ENCODE measurements around the gene SLC35F3.

Gene SLC35F3

DNA sequence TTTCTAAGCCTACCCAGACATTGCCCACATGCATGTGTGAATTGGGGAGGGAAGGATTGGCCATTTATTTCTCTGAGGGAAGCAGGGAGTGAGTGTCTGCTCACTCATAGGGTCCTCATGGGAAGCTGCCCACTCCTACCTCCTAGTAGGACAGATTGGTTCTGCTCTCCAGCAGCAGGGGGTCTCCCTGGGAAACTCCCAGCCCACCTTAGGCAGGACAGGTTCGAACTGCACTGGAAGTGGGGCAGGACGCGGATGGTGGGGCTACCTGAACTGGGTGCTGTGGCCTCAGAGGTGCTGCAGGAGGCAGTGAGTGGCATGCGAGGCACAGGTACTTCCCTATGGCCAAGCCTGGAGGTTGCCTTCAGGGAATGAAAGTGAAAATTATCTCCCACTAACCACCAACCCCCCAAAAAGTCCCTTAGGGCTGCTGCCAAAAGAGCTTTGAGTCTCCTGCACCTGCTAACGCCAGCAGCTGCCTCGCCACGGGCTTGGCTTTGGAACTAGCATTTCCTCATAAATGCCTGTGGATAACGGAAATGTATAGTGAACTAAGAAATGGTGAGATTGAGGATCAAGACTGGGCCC lies 311.7 kb downstream of the SLC35F3 start:
- H3K27ac ChIP-seq (ENCODE audit: low read length) = no peak overlapping the region
- peaks cover 11% of the 10 kb centered on the region for H3K4me1 ChIP-seq (ENCODE audit: control insufficient read depth, insufficient read depth, low read length)
- H3K36me3 ChIP-seq (ENCODE audit: control insufficient read depth in 2 of 2, insufficient read depth in 2 of 2, low read length in 2 of 2) = no peaks in the 10 kb centered on the region
- H3K9ac ChIP-seq (ENCODE audit: low read length in 2 of 2) = no peak overlapping the region
- peaks cover 25 to 27% of the 10 kb centered on the region in 2 donors for H3K27me3 ChIP-seq (ENCODE audit: control insufficient read depth in 1 of 2, insufficient read depth in 2 of 2, low read length in 2 of 2)
- H3K4me3 ChIP-seq (ENCODE audit: low read length in 2 of 2) = no peak overlapping the region
- H3K9me3 ChIP-seq (ENCODE audit: control insufficient read depth in 2 of 2, low read length in 2 of 2) = no peaks in the 10 kb centered on the region

DNA sequence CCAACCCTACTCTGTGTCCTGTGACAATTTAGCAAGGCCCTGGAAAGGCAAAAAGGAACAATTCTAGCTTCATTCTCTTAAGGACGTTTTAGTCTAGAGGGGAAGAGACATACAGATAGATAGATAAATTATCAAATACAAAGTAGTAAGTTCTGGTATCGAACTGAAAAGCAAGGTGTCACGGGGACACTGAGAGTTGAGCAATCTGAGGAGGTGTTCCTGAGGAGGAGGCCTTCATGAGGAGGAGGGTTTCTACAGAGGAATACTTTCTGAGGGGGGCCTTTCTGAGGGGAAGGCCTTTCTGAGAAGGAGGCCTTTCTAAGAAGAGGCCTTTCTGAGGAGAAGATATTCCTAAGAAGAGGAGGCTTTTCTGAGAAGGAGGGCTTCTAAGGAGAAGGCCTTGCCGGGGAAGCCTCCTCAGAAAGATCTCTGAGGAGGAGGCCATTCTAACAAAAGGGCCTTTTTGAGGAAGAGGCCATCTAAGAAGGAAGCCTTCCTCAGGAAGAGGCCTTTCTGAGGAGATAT lies 312.9 kb downstream of the SLC35F3 start:
- H3K4me1 ChIP-seq (ENCODE audit: control insufficient read depth, insufficient read depth, low read length) = peaks cover 11% of the 10 kb centered on the region
- H3K27me3 ChIP-seq (ENCODE audit: control insufficient read depth in 1 of 2, insufficient read depth in 2 of 2, low read length in 2 of 2) = peaks cover 25 to 30% of the 10 kb centered on the region in 2 donors
- no peak overlapping the region for H3K27ac ChIP-seq (ENCODE audit: low read length)
- no peak overlapping the region for H3K4me3 ChIP-seq (ENCODE audit: low read length in 2 of 2)
- peaks cover 0 to 4% of the 10 kb centered on the region in 2 donors for H3K9me3 ChIP-seq (ENCODE audit: control insufficient read depth in 2 of 2, low read length in 2 of 2)
- H3K36me3 ChIP-seq (ENCODE audit: control insufficient read depth in 2 of 2, insufficient read depth in 2 of 2, low read length in 2 of 2) = no peaks in the 10 kb centered on the region
- H3K9ac ChIP-seq (ENCODE audit: low read length in 2 of 2) = no peak overlapping the region

DNA sequence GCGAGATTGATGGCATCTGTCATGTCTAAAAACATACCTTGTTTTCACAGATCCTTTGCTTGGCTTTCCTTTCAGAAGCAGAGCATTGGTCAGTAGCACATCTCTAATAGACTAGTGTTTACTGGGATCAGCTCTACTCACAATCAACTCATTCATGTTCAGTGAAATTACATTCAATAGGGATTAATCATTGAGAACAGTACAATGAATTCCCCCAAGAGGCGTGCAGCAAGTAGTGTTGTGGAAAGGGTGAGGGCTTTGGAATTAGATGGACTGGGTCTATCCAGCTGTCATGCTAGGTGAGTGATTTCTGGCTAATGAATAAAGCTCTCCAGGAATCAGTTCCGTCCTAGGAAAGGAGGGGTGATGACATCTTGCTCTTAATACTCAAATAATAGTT lies 313.6 kb downstream of the SLC35F3 start:
- Histone ChIP-seq H3K27me3 (ENCODE audit: control insufficient read depth in 1 of 2, insufficient read depth in 2 of 2, low read length in 2 of 2) (peaks cover 21 to 30% of the 10 kb centered on the region in 2 donors), H3K9ac (ENCODE audit: low read length in 2 of 2) (no peak overlapping the region), H3K4me3 (ENCODE audit: low read length in 2 of 2) (no peak overlapping the region), H3K9me3 (ENCODE audit: control insufficient read depth in 2 of 2, low read length in 2 of 2) (peaks cover 0 to 4% of the 10 kb centered on the region in 2 donors), H3K36me3 (ENCODE audit: control insufficient read depth in 2 of 2, insufficient read depth in 2 of 2, low read length in 2 of 2) (no peaks in the 10 kb centered on the region), H3K27ac (ENCODE audit: low read length) (no peak overlapping the region), H3K4me1 (ENCODE audit: control insufficient read depth, insufficient read depth, low read length) (peaks cover 11% of the 10 kb centered on the region)

DNA sequence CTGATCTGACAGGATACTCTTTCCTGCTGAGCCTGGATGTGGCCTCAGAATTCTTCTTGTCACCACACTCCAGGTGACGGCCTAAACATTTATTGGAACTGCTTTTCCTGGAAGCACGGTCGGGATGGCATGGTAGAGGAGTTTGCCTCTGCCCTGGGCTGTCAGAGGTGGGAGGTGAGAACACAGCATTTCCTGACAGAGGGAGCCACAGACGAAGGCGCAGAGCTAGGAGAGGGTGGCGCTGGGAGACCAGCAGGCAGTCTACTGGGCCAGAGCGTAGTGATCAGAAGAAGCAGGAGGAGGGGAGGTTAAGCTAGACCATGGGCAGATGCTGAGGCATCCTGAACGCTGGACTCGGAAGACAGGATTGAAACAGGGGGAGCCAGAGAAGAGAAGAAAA lies 315.2 kb downstream of the SLC35F3 start:
- Histone ChIP-seq H3K9me3 (ENCODE audit: control insufficient read depth in 2 of 2, low read length in 2 of 2) (peaks cover 0 to 4% of the 10 kb centered on the region in 2 donors), H3K36me3 (ENCODE audit: control insufficient read depth in 2 of 2, insufficient read depth in 2 of 2, low read length in 2 of 2) (no peaks in the 10 kb centered on the region), H3K27me3 (ENCODE audit: control insufficient read depth in 1 of 2, insufficient read depth in 2 of 2, low read length in 2 of 2) (peaks cover 14 to 26% of the 10 kb centered on the region in 2 donors), H3K4me1 (ENCODE audit: control insufficient read depth, insufficient read depth, low read length) (peaks cover 2% of the 10 kb centered on the region), H3K4me3 (ENCODE audit: low read length in 2 of 2) (no peak overlapping the region), H3K9ac (ENCODE audit: low read length in 2 of 2) (no peak overlapping the region), H3K27ac (ENCODE audit: low read length) (no peak overlapping the region)

DNA sequence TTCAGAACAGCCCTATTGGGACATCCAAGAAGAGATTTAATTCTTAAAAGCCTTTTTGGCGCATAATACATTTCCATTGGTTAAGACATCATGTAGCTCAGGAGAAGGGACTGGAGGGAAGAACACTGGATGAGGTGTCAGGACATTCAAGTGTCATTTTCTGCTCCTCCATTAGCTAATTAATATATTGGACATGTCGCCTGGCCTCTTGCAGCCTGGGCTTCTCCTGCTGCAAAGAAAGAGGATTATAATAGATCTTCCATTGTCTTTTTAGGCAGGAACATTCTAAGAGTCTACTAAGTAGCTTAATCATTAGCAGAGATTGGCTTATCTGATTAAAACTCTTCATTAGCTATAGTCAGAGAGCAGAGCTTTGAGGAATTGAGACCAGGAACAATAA lies 317.1 kb downstream of the SLC35F3 start:
- H3K9ac ChIP-seq (ENCODE audit: low read length in 2 of 2) = no peak overlapping the region
- H3K27ac ChIP-seq (ENCODE audit: low read length) = no peak overlapping the region
- peaks cover 0 to 11% of the 10 kb centered on the region in 2 donors for H3K27me3 ChIP-seq (ENCODE audit: control insufficient read depth in 1 of 2, insufficient read depth in 2 of 2, low read length in 2 of 2)
- H3K4me3 ChIP-seq (ENCODE audit: low read length in 2 of 2) = no peak overlapping the region
- H3K4me1 ChIP-seq (ENCODE audit: control insufficient read depth, insufficient read depth, low read length) = no peaks in the 10 kb centered on the region
- peaks cover 0 to 4% of the 10 kb centered on the region in 2 donors for H3K9me3 ChIP-seq (ENCODE audit: control insufficient read depth in 2 of 2, low read length in 2 of 2)
- no peaks in the 10 kb centered on the region for H3K36me3 ChIP-seq (ENCODE audit: control insufficient read depth in 2 of 2, insufficient read depth in 2 of 2, low read length in 2 of 2)

DNA sequence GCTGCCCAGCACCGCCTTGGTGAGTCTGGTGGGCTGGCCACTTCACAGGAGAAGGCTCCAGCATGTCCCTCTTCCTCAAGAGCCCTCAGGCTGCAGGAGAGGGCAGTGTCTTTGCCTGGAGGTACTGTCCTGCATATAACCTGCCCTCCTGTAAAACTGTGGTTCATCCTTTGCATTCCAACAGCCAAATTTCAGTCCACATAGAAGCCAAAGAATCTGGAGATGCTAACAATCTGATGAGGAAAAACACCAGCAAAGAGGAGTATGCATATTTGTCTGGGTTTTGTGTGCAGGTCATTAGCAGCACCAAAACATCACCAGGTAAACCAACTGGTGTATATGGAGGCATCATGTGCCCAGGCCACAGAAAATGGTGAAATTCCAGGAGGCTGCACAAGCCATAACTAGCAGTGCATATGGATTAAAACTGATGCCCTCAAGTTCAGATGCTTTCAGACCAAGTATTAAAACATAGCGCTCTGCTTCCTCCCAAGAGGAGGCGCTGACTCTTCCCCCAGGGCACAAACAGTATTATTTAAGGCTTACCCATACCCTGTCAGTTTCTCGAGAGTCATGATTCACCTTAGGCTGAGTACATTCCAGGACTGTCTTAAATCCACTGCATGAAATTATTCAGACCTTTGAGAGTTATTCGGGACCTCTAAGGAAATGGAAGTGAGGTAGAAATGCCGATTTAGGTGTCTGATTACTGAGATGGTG lies 318.2 kb downstream of the SLC35F3 start:
- Histone ChIP-seq H3K4me1 (ENCODE audit: control insufficient read depth, insufficient read depth, low read length) (no peaks in the 10 kb centered on the region), H3K27ac (ENCODE audit: low read length) (no peak overlapping the region), H3K36me3 (ENCODE audit: control insufficient read depth in 2 of 2, insufficient read depth in 2 of 2, low read length in 2 of 2) (no peaks in the 10 kb centered on the region), H3K9me3 (ENCODE audit: control insufficient read depth in 2 of 2, low read length in 2 of 2) (peaks cover 0 to 4% of the 10 kb centered on the region in 2 donors), H3K4me3 (ENCODE audit: low read length in 2 of 2) (no peak overlapping the region), H3K9ac (ENCODE audit: low read length in 2 of 2) (no peak overlapping the region), H3K27me3 (ENCODE audit: control insufficient read depth in 1 of 2, insufficient read depth in 2 of 2, low read length in 2 of 2) (peaks cover 0 to 9% of the 10 kb centered on the region in 2 donors)

DNA sequence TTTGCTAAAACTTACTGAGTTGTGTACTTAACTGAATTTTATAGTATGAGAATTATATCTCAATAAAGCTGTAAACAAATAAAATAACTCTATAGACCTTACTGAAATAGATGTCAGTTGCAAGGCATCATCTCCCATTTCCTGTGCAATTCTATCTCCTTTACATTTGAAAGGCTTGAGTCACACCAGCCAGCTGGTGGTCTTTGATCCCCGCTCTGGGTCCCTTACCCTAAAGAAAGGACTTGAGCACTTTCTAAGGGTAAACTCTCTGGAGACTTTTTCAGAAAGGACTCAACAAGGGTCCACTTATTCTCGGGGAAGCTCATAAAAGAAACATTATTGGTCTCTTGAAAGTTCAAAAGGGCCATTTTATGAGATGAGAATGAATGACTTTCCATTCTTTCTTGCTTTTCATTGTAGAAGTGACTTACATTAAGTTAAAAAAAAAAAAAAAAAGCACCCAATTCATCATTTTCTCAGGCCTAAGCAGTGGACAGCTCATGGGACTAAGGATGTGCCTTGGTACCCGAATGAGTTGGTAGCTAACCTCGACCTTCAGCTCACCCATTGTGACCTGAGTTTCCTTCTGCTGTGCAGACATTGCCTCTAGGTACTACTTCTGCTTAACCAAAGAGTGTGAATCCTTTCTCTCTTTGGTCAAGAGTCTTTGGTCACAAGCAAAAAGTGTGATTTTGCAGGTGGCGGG lies 321.8 kb downstream of the SLC35F3 start:
- no peak overlapping the region for H3K9ac ChIP-seq (ENCODE audit: low read length in 2 of 2)
- H3K4me1 ChIP-seq (ENCODE audit: control insufficient read depth, insufficient read depth, low read length) = no peaks in the 10 kb centered on the region
- no peaks in the 10 kb centered on the region for H3K36me3 ChIP-seq (ENCODE audit: control insufficient read depth in 2 of 2, insufficient read depth in 2 of 2, low read length in 2 of 2)
- peaks cover 0 to 8% of the 10 kb centered on the region in 2 donors for H3K27me3 ChIP-seq (ENCODE audit: control insufficient read depth in 1 of 2, insufficient read depth in 2 of 2, low read length in 2 of 2)
- no peak overlapping the region for H3K4me3 ChIP-seq (ENCODE audit: low read length in 2 of 2)
- H3K9me3 ChIP-seq (ENCODE audit: control insufficient read depth in 2 of 2, low read length in 2 of 2) = peaks cover 0 to 4% of the 10 kb centered on the region in 2 donors
- H3K27ac ChIP-seq (ENCODE audit: low read length) = no peak overlapping the region

DNA sequence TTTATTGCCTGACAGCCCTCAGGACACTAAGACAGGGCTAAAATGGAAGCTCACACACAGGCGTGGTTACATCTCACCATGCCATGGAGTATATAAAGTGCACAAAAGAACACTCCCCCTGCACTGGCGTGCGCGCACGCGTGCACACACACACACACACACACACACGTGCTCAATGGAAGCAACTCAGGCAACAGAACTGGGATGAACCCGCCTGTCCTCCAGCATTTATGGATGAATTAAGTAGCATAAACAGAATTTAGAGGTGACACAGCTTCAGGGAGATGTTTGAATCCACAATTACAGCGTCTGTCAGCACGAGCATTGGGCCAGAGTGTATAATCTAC lies 322.3 kb downstream of the SLC35F3 start:
- H3K9me3 ChIP-seq (ENCODE audit: control insufficient read depth in 2 of 2, low read length in 2 of 2) = peaks cover 0 to 1% of the 10 kb centered on the region in 2 donors
- H3K4me1 ChIP-seq (ENCODE audit: control insufficient read depth, insufficient read depth, low read length) = no peaks in the 10 kb centered on the region
- H3K27me3 ChIP-seq (ENCODE audit: control insufficient read depth in 1 of 2, insufficient read depth in 2 of 2, low read length in 2 of 2) = peaks cover 0 to 8% of the 10 kb centered on the region in 2 donors
- no peak overlapping the region for H3K4me3 ChIP-seq (ENCODE audit: low read length in 2 of 2)
- H3K36me3 ChIP-seq (ENCODE audit: control insufficient read depth in 2 of 2, insufficient read depth in 2 of 2, low read length in 2 of 2) = no peaks in the 10 kb centered on the region
- H3K27ac ChIP-seq (ENCODE audit: low read length) = no peak overlapping the region
- no peak overlapping the region for H3K9ac ChIP-seq (ENCODE audit: low read length in 2 of 2)

DNA sequence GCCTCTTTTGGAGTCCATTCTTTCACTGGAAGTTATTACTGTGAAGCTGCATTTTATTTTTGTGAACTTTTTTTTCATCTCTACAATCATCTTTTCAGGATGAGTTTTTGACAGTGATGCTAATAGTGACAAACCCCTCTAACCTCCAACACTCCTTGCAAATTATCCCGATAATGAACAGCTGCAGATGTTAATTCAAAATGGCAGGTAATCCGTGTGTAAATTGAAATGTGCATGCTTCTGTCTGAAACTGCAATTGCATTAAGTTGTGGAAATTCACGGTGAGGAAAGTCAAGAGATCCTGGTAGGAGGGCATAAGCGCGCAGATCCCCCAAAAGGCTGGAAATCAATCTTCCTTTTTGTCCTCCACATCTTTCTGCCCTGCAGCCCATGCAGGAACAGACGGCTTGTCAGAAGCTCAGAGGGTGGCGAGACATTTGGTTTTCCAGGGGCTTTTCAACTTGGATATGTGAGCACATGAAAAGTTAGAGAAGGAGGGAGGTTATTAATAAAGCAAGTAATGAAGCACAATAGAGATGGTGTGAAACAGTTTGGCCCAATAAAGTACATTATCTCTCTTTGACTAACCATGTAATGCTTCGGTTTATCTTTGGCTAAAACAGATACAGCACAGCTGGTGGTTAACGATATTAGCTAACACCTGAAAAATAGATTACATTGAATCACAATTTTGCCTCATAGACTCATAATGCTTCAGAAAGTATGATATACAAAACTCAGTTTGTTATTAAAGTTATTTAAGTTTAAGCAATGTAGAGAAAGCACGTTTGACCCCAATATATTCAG lies 325.3 kb downstream of the SLC35F3 start:
- H3K36me3 ChIP-seq (ENCODE audit: control insufficient read depth in 2 of 2, insufficient read depth in 2 of 2, low read length in 2 of 2) = no peaks in the 10 kb centered on the region
- H3K27me3 ChIP-seq (ENCODE audit: control insufficient read depth in 1 of 2, insufficient read depth in 2 of 2, low read length in 2 of 2) = peaks cover 0 to 5% of the 10 kb centered on the region in 2 donors

DNA sequence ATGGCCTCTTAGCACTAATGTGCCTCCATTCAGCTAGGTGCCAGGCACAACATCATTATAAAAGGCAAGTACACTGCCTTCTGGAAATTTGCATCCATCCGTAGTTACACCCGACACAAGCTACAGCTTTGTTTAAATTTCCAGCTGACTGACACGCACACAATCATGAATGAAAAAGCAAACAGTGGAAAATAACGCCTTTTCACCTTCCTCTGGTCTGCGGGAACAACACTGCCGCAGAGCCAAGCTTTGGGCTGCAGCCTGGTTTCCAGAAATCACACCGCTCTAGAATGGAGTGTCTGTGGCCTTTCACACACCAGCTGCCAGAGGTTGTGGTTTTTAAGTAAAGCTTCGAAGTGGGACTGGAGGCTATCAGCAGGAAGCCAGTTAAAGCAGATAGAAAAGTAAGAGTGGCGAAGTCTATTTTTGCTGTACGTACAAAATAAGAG lies 326.0 kb downstream of the SLC35F3 start:
- H3K27ac ChIP-seq (ENCODE audit: low read length) = no peak overlapping the region
- no peak overlapping the region for H3K9ac ChIP-seq (ENCODE audit: low read length in 2 of 2)
- H3K36me3 ChIP-seq (ENCODE audit: control insufficient read depth in 2 of 2, insufficient read depth in 2 of 2, low read length in 2 of 2) = no peaks in the 10 kb centered on the region
- no peaks in the 10 kb centered on the region for H3K9me3 ChIP-seq (ENCODE audit: control insufficient read depth in 2 of 2, low read length in 2 of 2)
- H3K4me1 ChIP-seq (ENCODE audit: control insufficient read depth, insufficient read depth, low read length) = peaks cover 2% of the 10 kb centered on the region
- H3K27me3 ChIP-seq (ENCODE audit: control insufficient read depth in 1 of 2, insufficient read depth in 2 of 2, low read length in 2 of 2) = peaks cover 0 to 5% of the 10 kb centered on the region in 2 donors
- H3K4me3 ChIP-seq (ENCODE audit: low read length in 2 of 2) = no peak overlapping the region

More for the DNA sequence above, 325.3 kb downstream of the SLC35F3 start:
- Histone ChIP-seq H3K27ac (ENCODE audit: low read length) (no peak overlapping the region), H3K4me1 (ENCODE audit: control insufficient read depth, insufficient read depth, low read length) (no peaks in the 10 kb centered on the region), H3K9me3 (ENCODE audit: control insufficient read depth in 2 of 2, low read length in 2 of 2) (no peaks in the 10 kb centered on the region), H3K9ac (ENCODE audit: low read length in 2 of 2) (no peak overlapping the region), H3K4me3 (ENCODE audit: low read length in 2 of 2) (no peak overlapping the region)

All from stomach smooth muscle (tissue), 2 donors.